ENCODE measurements around the gene SATB2. TPM values are rescaled to one million over a fixed set of nuclear protein-coding genes. Genes with fewer than 3 reads are reported as not detected.

The SATB2 gene
- total RNA-seq, 1 donor from 2014 or later, result 10.1 TPM

DNA sequence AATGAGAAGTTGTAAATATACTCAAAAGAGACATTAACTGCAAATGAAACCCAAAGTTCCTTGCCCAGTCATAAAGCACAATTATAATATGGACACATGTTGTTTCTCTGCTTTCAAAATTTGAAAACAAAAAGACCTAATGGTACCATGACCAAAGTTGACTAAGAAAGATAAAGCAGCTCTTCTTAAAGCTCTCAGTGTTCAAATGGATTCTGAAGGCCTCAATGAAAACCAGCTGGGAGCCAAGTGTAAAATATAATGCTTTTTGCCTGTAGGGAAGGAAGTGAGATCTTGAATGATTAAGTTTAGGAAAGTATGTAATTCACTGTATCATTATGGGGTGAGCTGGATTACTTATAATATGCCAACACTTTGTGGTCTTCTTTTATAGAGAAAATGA lies 178.6 kb downstream of the SATB2 start:
- Mint-ChIP-seq H3K4me3 (no peak overlapping the region), H3K36me3 (ENCODE audit: low read depth) (peaks cover 5% of the 10 kb centered on the region), H3K4me1 (no peaks in the 10 kb centered on the region), H3K27ac (ENCODE audit: unreplicated experiment) (no peak overlapping the region), H3K9me3 (peaks cover 3% of the 10 kb centered on the region), H3K27me3 (ENCODE audit: low read depth) (no peaks in the 10 kb centered on the region)
- TF ChIP-seq CTCF (conservative IDR thresholded peaks at IDR 0.05), result no peak
- no peak for DNase-seq (ENCODE audit: low read depth, low spot score)

GRCh38 chr2:199278099-199278498 lies 179.6 kb downstream of the SATB2 start:
- Mint-ChIP-seq H3K4me1 (no peaks in the 10 kb centered on the region), H3K27ac (ENCODE audit: unreplicated experiment) (no peak overlapping the region), H3K27me3 (ENCODE audit: low read depth) (no peaks in the 10 kb centered on the region), H3K4me3 (no peak overlapping the region), H3K9me3 (peaks cover 3% of the 10 kb centered on the region), H3K36me3 (ENCODE audit: low read depth) (peaks cover 5% of the 10 kb centered on the region)
- no peak for DNase-seq (ENCODE audit: low read depth, low spot score)
- no peak for TF ChIP-seq CTCF (conservative IDR thresholded peaks at IDR 0.05)

- Mint-ChIP-seq H3K4me3 (no peak overlapping the region), H3K27me3 (ENCODE audit: low read depth) (no peaks in the 10 kb centered on the region), H3K27ac (ENCODE audit: unreplicated experiment) (no peak overlapping the region), H3K9me3 (no peaks in the 10 kb centered on the region), H3K4me1 (no peaks in the 10 kb centered on the region), H3K36me3 (ENCODE audit: low read depth) (no peaks in the 10 kb centered on the region)
- TF ChIP-seq CTCF (conservative IDR thresholded peaks at IDR 0.05), result no peak
- no peak for DNase-seq (ENCODE audit: low read depth, low spot score)
These were observed 184.7 kb downstream of the SATB2 start for GRCh38 chr2:199273042-199273511.

- Mint-ChIP-seq H3K4me1 (no peaks in the 10 kb centered on the region), H3K36me3 (ENCODE audit: low read depth) (peaks cover 13% of the 10 kb centered on the region), H3K4me3 (no peak overlapping the region), H3K27me3 (ENCODE audit: low read depth) (no peaks in the 10 kb centered on the region), H3K9me3 (peaks cover 18% of the 10 kb centered on the region), H3K27ac (ENCODE audit: unreplicated experiment) (no peak overlapping the region)
- no peak for DNase-seq (ENCODE audit: low read depth, low spot score)
- TF ChIP-seq CTCF (conservative IDR thresholded peaks at IDR 0.05), result no peak
These were observed 195.8 kb downstream of the SATB2 start for GRCh38 chr2:199261936-199262335.

DNA sequence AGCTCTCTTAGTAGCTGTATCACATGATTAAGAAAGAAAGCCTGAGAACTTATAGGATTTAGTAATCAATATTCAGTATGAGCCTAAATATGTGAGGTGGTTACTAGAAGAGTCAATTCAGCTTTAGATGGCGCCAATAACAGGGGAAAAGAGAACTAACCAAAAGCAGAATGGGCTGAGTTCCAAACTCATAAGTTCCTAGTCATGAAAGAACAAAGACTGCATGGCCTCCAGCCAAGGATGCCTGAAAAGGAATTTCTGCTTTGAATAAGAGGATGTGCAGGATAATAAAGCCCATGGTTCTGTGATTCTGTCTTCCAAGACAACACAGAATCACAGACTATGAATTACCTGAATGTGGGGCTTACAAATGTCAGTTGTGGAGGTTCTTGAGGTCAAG lies 196.5 kb downstream of the SATB2 start:
- Mint-ChIP-seq H3K4me3 (no peak overlapping the region), H3K36me3 (ENCODE audit: low read depth) (peaks cover 13% of the 10 kb centered on the region), H3K27me3 (ENCODE audit: low read depth) (no peaks in the 10 kb centered on the region), H3K4me1 (no peaks in the 10 kb centered on the region), H3K27ac (ENCODE audit: unreplicated experiment) (no peak overlapping the region), H3K9me3 (peaks cover 18% of the 10 kb centered on the region)
- no peak for DNase-seq (ENCODE audit: low read depth, low spot score)
- TF ChIP-seq CTCF (conservative IDR thresholded peaks at IDR 0.05), result no peak

DNA sequence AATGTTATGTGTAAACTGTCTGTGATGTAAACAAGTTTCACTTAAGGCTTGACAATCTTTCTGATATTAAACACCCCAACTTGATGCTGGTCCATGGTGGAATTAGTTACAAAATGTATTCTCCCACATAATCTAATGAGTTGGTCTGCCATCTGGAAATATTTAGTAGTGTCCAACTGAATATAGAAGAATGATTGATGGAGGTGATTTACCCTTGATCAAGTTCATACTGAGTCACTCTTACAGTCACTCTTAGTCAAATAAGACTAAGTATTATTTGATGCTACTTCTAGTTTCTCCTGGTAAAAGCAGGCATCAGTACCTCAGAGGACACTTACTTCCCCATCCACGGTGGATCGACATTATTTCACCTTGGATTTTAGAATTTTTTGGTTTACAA lies 198.1 kb downstream of the SATB2 start:
- Mint-ChIP-seq H3K4me3 (no peak overlapping the region), H3K36me3 (ENCODE audit: low read depth) (peaks cover 13% of the 10 kb centered on the region), H3K27me3 (ENCODE audit: low read depth) (no peaks in the 10 kb centered on the region), H3K4me1 (no peaks in the 10 kb centered on the region), H3K9me3 (peaks cover 18% of the 10 kb centered on the region), H3K27ac (ENCODE audit: unreplicated experiment) (no peak overlapping the region)
- TF ChIP-seq CTCF (conservative IDR thresholded peaks at IDR 0.05), result no peak
- no peak for DNase-seq (ENCODE audit: low read depth, low spot score)
